GM19099 (cell line): ENCODE results near the gene EIPR1.

Experiments used
- POLR2A ChIP-seq: IDR thresholded peaks from 3 replicates; pipeline ENCODE4 v1.6.1; 2011; ENCODE audit warnings: low read depth; ENCODE audit not compliant: insufficient read length; ENCODE audit errors: extremely low read depth

Gene EIPR1

DNA sequence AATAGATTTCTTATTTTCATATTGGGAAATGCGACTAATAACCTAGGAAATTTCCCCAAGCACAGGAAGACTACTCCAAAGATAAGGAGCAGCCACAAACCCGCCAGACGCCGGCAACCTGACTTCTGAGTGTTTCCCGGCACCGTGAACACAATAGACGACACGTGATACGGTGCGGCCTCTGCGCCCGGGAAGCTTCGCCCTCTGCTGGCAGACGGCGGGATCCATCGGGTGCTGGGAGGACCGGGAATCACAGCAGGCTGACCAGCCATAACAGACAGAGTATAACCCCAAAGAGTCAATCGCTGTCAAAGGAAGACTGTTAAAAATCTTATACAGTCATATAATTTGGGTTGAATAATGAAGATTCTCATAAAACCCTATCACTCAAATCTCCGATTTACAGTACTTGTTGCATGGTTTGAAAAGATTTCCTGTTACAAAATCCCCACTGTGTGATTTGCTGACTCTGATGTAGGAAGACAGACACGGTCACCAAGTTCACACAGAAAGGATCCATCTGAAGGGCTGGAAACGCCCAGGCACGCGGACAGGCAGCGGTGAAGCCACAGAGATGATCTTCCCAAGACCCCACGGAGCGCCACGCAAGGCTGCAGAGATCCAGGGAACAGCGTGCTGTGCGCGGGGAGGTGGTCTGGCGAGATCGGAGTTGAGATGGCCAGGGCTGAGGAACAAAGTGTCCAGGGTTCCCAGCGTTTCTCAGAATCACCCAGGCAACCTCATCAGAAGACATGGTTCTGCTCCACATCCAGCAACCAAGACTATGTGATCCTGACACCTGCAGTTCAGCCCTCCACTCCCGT lies 73.8 kb downstream of the EIPR1 start:
- TF ChIP-seq POLR2A: no peak

GRCh38 chr2:3302751-3303582 lies 74.7 kb downstream of the EIPR1 start:
- no peak for TF ChIP-seq POLR2A

- TF ChIP-seq POLR2A: no peak
Measured at GRCh38 chr2:3302421-3302750, 75.2 kb downstream of the EIPR1 start.

DNA sequence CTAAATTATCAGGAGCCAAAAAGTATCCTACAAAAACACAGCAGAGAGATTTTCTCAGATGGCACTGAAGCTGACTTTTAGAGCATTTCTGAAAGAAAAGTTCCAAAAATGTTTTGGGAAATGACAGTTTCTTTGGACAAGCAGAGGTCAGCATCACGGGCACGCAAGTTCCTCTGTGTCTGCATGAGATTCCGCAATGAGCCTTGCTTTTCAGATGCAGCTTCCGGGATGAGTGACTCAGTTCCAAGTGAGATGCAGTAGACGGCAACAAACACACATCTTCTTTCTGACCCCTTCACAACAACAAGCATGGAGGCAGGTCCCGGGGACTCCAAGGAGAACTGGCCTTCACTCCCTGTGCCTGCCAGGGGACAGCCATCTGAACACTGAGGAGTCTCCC lies 76.6 kb downstream of the EIPR1 start:
- no peak for TF ChIP-seq POLR2A

- no peak for TF ChIP-seq POLR2A
Measured at GRCh38 chr2:3300224-3300995, 77.2 kb downstream of the EIPR1 start.

DNA sequence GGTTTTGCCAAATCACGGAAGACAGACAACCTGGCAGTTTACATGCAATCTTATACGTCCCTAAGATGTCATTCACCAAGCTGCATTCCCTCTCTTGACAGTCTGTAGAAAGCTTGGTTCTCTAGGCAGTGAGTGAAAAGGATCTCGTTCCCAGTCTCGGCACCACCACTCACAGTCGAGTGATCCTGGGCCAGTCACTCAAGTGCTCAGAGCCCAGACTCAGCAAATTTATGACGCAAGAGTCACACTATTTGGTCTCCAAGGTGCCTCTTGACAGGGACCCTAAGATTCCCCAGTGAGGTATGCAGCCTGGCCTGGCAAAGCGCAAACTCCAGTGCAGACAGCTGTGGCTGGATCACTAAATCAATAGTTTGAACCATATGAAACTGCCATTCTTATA lies 77.9 kb downstream of the EIPR1 start:
- TF ChIP-seq POLR2A: no peak

DNA sequence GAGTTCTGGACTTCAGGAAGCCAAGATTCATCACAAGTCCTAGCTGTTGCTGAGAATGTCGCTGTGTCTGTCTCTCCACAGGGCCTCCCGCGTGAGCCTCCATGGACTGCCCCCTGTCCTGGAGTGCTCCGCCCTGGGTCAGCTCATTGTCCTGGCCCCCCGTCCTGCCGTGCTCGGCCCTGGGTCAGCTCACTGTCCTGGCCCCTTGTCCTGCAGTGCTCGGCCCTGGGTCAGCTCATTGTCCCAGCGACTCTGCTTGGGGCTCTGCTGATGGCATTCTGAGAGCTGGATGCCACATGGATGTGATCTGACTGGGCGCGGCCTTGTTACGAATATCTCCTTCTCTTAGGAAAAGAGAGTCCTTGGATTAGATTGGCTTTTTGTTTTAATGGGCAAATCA lies 78.5 kb downstream of the EIPR1 start:
- no peak for TF ChIP-seq POLR2A

DNA sequence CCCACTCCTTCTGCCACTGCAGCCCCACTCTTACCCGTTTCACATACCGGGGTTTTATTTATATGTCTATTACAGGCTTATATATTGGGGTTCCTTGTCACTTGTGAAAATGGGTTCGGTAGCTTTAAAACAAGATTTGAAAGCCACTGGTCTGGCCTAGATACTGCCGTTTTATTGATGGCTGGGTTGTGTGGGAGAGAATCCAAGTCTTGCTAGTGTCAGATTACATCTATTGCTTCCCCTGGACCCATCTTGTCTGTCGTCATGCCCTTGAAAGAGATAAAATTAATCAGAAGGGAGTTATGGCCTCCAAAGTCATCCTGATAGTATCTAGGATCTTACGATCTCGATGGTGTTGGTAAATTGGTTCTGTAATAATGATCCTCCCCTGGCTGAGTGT lies 79.4 kb downstream of the EIPR1 start:
- TF ChIP-seq POLR2A: no peak

- TF ChIP-seq POLR2A: no peak
Measured at GRCh38 chr2:3297523-3297922, 80.1 kb downstream of the EIPR1 start.

DNA sequence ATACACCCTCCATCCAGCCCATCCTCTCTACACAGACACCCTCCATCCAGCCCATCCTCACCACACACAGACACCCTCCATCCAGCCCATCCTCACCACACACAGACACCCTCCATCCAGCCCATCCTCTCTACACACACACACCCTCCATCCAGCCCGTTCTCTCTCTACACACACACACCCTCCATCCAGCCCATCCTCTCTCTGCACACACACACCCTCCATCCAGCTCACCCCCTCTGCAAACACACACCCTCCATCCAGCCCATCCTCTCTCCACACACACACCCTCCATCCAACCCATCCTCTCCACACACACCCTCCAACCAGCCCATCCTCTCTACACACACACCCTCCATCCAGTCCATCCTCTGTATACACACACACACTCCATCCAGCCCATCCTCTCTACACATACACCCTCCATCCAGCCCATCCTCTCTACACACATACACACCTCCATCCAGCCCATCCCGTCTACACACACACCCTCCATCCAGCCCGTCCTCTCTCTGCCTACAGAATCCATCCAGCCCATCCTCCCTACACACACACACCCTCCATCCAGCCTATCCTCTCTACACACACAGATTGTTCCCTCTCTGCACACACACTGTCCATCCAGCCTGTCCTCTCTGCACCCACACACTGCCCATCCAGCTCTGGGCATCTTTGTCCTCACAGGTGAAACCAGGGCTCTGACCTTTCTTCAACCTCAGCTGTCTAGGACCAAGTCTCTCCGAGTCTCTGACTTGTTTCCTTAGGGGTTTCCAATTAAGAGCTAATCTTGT lies 81.2 kb downstream of the EIPR1 start:
- TF ChIP-seq POLR2A: no peak

GRCh38 chr2:3294493-3294892 lies 83.1 kb downstream of the EIPR1 start:
- TF ChIP-seq POLR2A: no peak

DNA sequence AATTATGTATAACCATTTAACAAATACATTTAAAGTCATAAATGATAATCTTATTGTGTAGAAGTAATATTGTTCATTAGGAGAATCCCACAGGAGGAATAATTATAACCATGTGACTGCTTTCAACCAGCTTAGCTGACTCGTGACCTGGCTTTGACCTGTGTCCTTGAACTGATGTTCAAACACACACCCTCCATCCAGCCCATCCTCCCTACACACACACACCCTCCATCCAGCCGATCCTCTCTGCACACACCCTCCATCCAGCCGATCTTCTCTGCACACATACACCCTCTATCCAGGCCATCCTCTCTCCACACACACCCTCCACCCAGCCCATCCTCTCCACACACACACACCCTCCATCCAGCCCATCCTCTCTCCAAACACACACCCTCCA lies 83.5 kb downstream of the EIPR1 start:
- no peak for TF ChIP-seq POLR2A

GRCh38 chr2:3293221-3293620 lies 84.4 kb downstream of the EIPR1 start:
- no peak for TF ChIP-seq POLR2A

- TF ChIP-seq POLR2A: no peak
Measured at GRCh38 chr2:3292416-3292815, 85.2 kb downstream of the EIPR1 start.

- no peak for TF ChIP-seq POLR2A
Measured at GRCh38 chr2:3291750-3292149, 85.9 kb downstream of the EIPR1 start.
